HepG2 (cell line): ENCODE measurements around the gene ENGASE. TPM values are rescaled to one million over a fixed set of nuclear protein-coding genes. Genes with fewer than 3 reads are reported as not detected.
A peak's percentile ranks its signal among the peaks of the same experiment; 100 is the strongest.

Experiments used
- BATF2 ChIP-seq: sonication (generic); formaldehyde crosslinking; IDR thresholded peaks from 2 replicates; pipeline ENCODE4 v1.8.0; 2022; ENCODE audit warnings: mild to moderate bottlenecking, missing genetic modification reagents, moderate library complexity
- HOXD1 ChIP-seq: sonication (generic); formaldehyde crosslinking; IDR thresholded peaks from 2 replicates; pipeline ENCODE4 v1.5.0; 2020; ENCODE audit warnings: missing genetic modification reagents
- IKZF4 ChIP-seq: sonication (generic); formaldehyde crosslinking; IDR thresholded peaks from 2 replicates; pipeline ENCODE4 v1.5.1; 2020; ENCODE audit warnings: borderline replicate concordance, mild to moderate bottlenecking, low read depth, missing genetic modification reagents; ENCODE audit errors: not compliant biosample characterization
- JDP2 ChIP-seq: sonication (generic); formaldehyde crosslinking; IDR thresholded peaks from 2 replicates; pipeline ENCODE4 v1.8.1; 2022; ENCODE audit warnings: missing genetic modification reagents, borderline replicate concordance
- MIER2 ChIP-seq: IDR thresholded peaks from 2 replicates; pipeline ENCODE4 v1.6.1; 2016; ENCODE audit warnings: missing biosample characterization, missing genetic modification reagents
- MYC ChIP-seq: sonication (generic); formaldehyde crosslinking; IDR thresholded peaks from 2 replicates; pipeline ENCODE4 v1.9.0; 2021; ENCODE audit warnings: missing genetic modification reagents, borderline replicate concordance
- PTBP1 ChIP-seq: fragments of 200-400 bp; formaldehyde crosslinking; IDR thresholded peaks from 2 replicates; pipeline ENCODE4 v1.6.1; 2018; ENCODE audit warnings: low read length, low read depth; ENCODE audit not compliant: poor library complexity, severe bottlenecking
- SALL1 ChIP-seq: sonication (generic); formaldehyde crosslinking; IDR thresholded peaks from 2 replicates; pipeline ENCODE4 v1.8.0; 2022; ENCODE audit warnings: mild to moderate bottlenecking, missing genetic modification reagents
- SATB2 ChIP-seq: sonication (generic); formaldehyde crosslinking; IDR thresholded peaks from 2 replicates; pipeline ENCODE4 v1.5.0; 2020; ENCODE audit warnings: missing genetic modification reagents
- SNRNP70 ChIP-seq: fragments of 200-400 bp; formaldehyde crosslinking; IDR thresholded peaks from 2 replicates; pipeline ENCODE4 v1.6.1; 2017; ENCODE audit warnings: mild to moderate bottlenecking, low read depth, low read length, moderate library complexity
- TRIM22 ChIP-seq: fragments of 450-650 bp; IDR thresholded peaks from 2 replicates; pipeline ENCODE4 v1.6.1; 2017
- ZBTB38 ChIP-seq: sonication (generic); formaldehyde crosslinking; IDR thresholded peaks from 2 replicates; pipeline ENCODE4 v1.5.1; 2020; ENCODE audit warnings: mild to moderate bottlenecking, missing genetic modification reagents
- ZBTB49 ChIP-seq: sonication (generic); formaldehyde crosslinking; IDR thresholded peaks from 2 replicates; pipeline ENCODE4 v1.4.0; 2020; ENCODE audit warnings: missing genetic modification reagents, borderline replicate concordance
- ZFP62 ChIP-seq: sonication (generic); formaldehyde crosslinking; IDR thresholded peaks from 2 replicates; pipeline ENCODE4 v1.4.0; 2020; ENCODE audit warnings: missing genetic modification reagents
- ZNF101 ChIP-seq: sonication (generic); formaldehyde crosslinking; IDR thresholded peaks from 2 replicates; pipeline ENCODE4 v1.4.0; 2020; ENCODE audit warnings: mild to moderate bottlenecking, low read depth, missing genetic modification reagents, borderline replicate concordance
- ZNF124 ChIP-seq: sonication (generic); formaldehyde crosslinking; IDR thresholded peaks from 2 replicates; pipeline ENCODE4 v1.4.0; 2020; ENCODE audit warnings: missing genetic modification reagents
- ZNF160 ChIP-seq: sonication (generic); formaldehyde crosslinking; IDR thresholded peaks from 2 replicates; pipeline ENCODE4 v1.8.0; 2022; ENCODE audit warnings: mild to moderate bottlenecking, inconsistent platforms, missing genetic modification reagents
- ZNF510 ChIP-seq: sonication (generic); formaldehyde crosslinking; IDR thresholded peaks from 2 replicates; pipeline ENCODE4 v1.4.0; 2020; ENCODE audit warnings: low read depth, mild to moderate bottlenecking, missing genetic modification reagents
- ZNF530 ChIP-seq: sonication (generic); formaldehyde crosslinking; IDR thresholded peaks from 2 replicates; pipeline ENCODE4 v1.5.0; 2020; ENCODE audit warnings: low read depth, mild to moderate bottlenecking, missing genetic modification reagents
- ZNF775 ChIP-seq: sonication (generic); formaldehyde crosslinking; IDR thresholded peaks from 2 replicates; pipeline ENCODE4 v1.4.0; 2020; ENCODE audit warnings: missing genetic modification reagents, mild to moderate bottlenecking, moderate library complexity, borderline replicate concordance
- ZNF879 ChIP-seq: sonication (generic); formaldehyde crosslinking; IDR thresholded peaks from 2 replicates; pipeline ENCODE4 v1.8.1; 2023; ENCODE audit warnings: missing genetic modification reagents
- ZSCAN31 ChIP-seq: sonication (generic); formaldehyde crosslinking; IDR thresholded peaks from 2 replicates; pipeline ENCODE4 v1.5.0; 2020; ENCODE audit warnings: low read depth, mild to moderate bottlenecking, missing genetic modification reagents
- polyA plus RNA-seq, 8 experiments: library from polyadenylated mRNA; depleted of rRNA in 3 of 8; stranded (reverse) in 7 of 8; unstranded in 1 of 8; fragments of >200 nt; fragmentation: Illumina TruSeq in 4 of 8; extraction: Trizol in 4 of 8; gene quantifications; 2 replicates each; pipeline versions ENCODE4 v1.2.1 to v1.2.3, GENCODE V29; 2011 to 2016; ENCODE audit warnings: low read depth in 4 of 8, missing spikeins in 1 of 8, mixed read lengths in 1 of 8; ENCODE audit not compliant: insufficient read depth in 1 of 8
- total RNA-seq, 5 experiments: library from RNA; depleted of rRNA; stranded (reverse); fragments of >200 nt; fragmentation: Illumina TruSeq; extraction: Trizol; gene quantifications; 2 replicates each; pipeline ENCODE4 v1.2.3, GENCODE V29; 2016; ENCODE audit warnings: low read depth in 1 of 5

ENGASE gene
- total and polyA plus RNA-seq, 2 of the 13 experiments (the other 11 are each of a cell fraction or from before 2014, with no cell fraction given) = 10.6 to 18.1 TPM

- TF ChIP-seq PTBP1 (no peak), ZNF160 (CRISPR knock-in tag) (no peak), JDP2 (CRISPR knock-in tag) (no peak), ZNF510 (CRISPR knock-in tag) (no peak), ZSCAN31 (CRISPR knock-in tag) (no peak), ZNF775 (CRISPR knock-in tag) (no peak), ZNF530 (CRISPR knock-in tag) (no peak), HOXD1 (CRISPR knock-in tag) (0 out of 2 replicates have a peak, but pooled peaks have one; percentile 26), ZBTB38 (CRISPR knock-in tag) (no peak; the same call in 1 of the 2 replicates), ZFP62 (CRISPR knock-in tag) (no peak), ZNF879 (CRISPR knock-in tag) (no peak), SALL1 (peak; percentile 48; the same call in 1 of the 2 replicates), ZNF101 (no peak), MYC (CRISPR knock-in tag) (peak; percentile 69), IKZF4 (no peak), BATF2 (CRISPR knock-in tag) (no peak), ZBTB49 (CRISPR knock-in tag) (no peak), SATB2 (CRISPR knock-in tag) (no peak), TRIM22 (no peak), MIER2 (CRISPR knock-in tag) (peak; percentile 39; the same call in 1 of the 2 replicates), SNRNP70 (no peak), ZNF124 (CRISPR knock-in tag) (peak; percentile 36; the same call in 1 of the 2 replicates)
These were observed 28.8 kb upstream of the ENGASE start (continued) for GRCh38 chr17:79045842-79046196.
